GM12872 (cell line): ENCODE measurements around the gene LPAR1.

ENCODE experiments used
- TF ChIP-seq, protein P1 (sequence below): IDR thresholded peaks from 3 replicates; pipeline ENCODE4 v1.5.1; 2011; ENCODE audit warnings: low read depth, mild to moderate bottlenecking, low read length, moderate library complexity; ENCODE audit not compliant: insufficient read depth

The LPAR1 gene

DNA sequence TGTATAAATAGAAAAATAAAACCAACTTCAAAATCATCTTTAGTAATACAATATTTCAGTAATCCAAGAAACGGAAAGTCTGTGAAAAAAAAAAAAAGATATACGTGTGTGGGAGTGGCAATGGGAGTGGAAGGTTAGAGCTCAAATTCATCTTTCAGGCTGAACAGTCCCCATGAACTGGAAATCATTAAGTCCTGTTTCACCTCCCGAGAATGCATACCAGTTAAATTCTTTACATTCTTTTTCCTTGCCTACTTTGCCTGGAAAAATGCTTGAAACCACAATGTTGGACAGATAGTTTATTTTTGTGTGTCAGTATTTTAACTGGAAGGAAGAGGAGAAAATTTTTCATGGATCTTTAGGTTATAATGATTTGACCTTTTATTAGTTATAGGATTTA is 202.9 kb downstream of the LPAR1 start:
- TF ChIP-seq, protein P1, sequence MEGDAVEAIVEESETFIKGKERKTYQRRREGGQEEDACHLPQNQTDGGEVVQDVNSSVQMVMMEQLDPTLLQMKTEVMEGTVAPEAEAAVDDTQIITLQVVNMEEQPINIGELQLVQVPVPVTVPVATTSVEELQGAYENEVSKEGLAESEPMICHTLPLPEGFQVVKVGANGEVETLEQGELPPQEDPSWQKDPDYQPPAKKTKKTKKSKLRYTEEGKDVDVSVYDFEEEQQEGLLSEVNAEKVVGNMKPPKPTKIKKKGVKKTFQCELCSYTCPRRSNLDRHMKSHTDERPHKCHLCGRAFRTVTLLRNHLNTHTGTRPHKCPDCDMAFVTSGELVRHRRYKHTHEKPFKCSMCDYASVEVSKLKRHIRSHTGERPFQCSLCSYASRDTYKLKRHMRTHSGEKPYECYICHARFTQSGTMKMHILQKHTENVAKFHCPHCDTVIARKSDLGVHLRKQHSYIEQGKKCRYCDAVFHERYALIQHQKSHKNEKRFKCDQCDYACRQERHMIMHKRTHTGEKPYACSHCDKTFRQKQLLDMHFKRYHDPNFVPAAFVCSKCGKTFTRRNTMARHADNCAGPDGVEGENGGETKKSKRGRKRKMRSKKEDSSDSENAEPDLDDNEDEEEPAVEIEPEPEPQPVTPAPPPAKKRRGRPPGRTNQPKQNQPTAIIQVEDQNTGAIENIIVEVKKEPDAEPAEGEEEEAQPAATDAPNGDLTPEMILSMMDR = no peak

DNA sequence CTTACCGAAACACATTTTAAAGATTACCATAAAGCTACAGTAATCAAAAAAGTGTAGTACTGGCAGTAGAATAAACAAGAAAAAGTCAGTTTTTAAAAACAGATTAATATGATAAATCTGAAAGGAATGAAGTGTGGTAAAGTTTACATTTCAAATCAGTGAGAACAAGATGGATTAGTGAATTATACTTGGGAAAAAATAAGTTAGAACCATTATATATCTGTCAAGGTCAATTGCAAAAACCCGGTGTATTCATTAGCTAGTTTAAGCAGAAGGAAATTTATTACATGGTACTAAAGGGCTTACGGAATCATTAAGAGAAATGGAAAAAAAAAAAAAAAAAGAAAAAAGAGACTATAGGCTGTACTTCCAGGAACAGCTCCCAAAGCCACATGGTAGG is 205.3 kb downstream of the LPAR1 start:
- TF ChIP-seq, protein P1 = no peak

DNA sequence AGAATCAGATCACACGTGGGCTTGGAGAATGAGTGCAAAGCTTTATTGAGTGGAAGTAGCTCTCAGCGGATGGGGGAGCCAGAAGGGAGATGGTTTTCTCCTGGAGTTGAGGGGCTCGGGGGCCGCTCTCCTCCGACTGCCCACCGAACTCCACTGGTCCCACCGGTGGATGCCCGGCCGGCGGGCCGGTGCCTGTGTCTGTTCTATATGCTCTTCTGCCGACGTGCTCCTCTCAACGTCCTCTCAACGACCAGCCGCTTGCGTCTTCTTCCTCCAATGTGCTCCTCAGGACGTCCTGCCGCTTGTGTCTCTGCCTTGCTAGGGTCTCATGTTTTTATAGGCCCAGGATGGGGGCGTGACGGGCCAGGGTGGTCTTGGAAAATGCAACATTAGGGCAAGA is 207.8 kb downstream of the LPAR1 start:
- TF ChIP-seq, protein P1 = no peak

DNA sequence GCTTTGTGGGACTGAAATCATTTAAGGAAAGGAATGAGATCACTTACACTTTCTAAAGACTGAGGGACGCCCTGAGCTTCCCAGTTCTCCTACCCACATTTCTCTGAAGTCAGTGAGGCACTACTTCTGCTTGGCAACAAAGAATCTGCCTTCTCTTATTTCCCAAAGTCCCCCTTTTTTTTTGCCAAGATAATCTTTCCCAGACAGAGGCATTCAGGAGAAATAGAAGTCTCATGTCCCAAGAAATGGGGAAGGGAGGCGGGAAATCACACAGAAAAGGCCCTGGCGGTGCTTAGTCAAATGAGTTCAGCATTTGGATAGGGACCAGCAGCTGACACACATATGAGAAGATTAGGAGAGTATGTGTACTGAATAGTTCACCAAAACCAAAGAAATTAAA is 210.0 kb downstream of the LPAR1 start:
- TF ChIP-seq, protein P1 = no peak

DNA sequence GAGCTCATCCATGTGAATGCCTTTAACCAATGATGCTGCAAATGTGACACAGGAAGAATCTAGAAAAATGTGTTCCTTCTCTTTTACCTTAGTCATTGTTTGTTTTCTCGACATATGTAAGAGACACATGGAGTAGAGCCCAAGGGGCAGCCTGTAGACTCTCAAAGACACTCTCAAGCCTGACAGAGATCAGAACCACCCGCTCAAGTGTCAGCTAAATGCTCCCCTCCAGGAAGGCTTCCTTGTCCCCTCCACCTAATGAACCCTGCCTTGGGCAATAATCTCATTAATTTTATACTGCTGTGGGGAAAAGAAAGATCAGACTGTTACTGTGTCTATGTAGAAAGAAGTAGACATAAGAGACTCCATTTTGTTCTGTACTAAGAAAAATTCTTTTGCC is 212.3 kb downstream of the LPAR1 start:
- TF ChIP-seq, protein P1 = no peak
